Measurements from ENCODE around the gene B3GNT5.

GRCh38 chr3:183264268-183264667, 11.2 kb downstream of the B3GNT5 start:
- no peak for TF ChIP-seq CBX3 (IDR thresholded peaks at IDR 0.05; ENCODE audit: borderline replicate concordance, low read depth)
- TF ChIP-seq, protein P1, sequence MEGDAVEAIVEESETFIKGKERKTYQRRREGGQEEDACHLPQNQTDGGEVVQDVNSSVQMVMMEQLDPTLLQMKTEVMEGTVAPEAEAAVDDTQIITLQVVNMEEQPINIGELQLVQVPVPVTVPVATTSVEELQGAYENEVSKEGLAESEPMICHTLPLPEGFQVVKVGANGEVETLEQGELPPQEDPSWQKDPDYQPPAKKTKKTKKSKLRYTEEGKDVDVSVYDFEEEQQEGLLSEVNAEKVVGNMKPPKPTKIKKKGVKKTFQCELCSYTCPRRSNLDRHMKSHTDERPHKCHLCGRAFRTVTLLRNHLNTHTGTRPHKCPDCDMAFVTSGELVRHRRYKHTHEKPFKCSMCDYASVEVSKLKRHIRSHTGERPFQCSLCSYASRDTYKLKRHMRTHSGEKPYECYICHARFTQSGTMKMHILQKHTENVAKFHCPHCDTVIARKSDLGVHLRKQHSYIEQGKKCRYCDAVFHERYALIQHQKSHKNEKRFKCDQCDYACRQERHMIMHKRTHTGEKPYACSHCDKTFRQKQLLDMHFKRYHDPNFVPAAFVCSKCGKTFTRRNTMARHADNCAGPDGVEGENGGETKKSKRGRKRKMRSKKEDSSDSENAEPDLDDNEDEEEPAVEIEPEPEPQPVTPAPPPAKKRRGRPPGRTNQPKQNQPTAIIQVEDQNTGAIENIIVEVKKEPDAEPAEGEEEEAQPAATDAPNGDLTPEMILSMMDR (IDR thresholded peaks at IDR 0.05 in 2 of 3, conservative IDR thresholded peaks at IDR 0.05 in 1 of 3; ENCODE audit: control insufficient read depth in 2 of 3, extremely low read depth in 1 of 3, insufficient read depth in 1 of 3, low read depth in 3 of 3, low read length in 3 of 3) = no peak
